RPMI7951 (cell line): ENCODE measurements around the gene HOOK1. TPM values are rescaled to one million over a fixed set of nuclear protein-coding genes. Genes with fewer than 3 reads are reported as not detected.

ENCODE experiments used
- DNase-seq: peaks from one replicate; pipeline ENCODE4 v3.0.0-alpha.2; 2012; ENCODE audit warnings: low read depth
- total RNA-seq: library from RNA; depleted of rRNA; stranded (reverse); fragments of >200 nt; shearing (Covaris generic); gene quantifications from 2 replicates; pipeline ENCODE4 v1.2.3, GENCODE V29; 2014; rRNA removed

Gene HOOK1
- not detected in 2 replicates for total RNA-seq

DNA sequence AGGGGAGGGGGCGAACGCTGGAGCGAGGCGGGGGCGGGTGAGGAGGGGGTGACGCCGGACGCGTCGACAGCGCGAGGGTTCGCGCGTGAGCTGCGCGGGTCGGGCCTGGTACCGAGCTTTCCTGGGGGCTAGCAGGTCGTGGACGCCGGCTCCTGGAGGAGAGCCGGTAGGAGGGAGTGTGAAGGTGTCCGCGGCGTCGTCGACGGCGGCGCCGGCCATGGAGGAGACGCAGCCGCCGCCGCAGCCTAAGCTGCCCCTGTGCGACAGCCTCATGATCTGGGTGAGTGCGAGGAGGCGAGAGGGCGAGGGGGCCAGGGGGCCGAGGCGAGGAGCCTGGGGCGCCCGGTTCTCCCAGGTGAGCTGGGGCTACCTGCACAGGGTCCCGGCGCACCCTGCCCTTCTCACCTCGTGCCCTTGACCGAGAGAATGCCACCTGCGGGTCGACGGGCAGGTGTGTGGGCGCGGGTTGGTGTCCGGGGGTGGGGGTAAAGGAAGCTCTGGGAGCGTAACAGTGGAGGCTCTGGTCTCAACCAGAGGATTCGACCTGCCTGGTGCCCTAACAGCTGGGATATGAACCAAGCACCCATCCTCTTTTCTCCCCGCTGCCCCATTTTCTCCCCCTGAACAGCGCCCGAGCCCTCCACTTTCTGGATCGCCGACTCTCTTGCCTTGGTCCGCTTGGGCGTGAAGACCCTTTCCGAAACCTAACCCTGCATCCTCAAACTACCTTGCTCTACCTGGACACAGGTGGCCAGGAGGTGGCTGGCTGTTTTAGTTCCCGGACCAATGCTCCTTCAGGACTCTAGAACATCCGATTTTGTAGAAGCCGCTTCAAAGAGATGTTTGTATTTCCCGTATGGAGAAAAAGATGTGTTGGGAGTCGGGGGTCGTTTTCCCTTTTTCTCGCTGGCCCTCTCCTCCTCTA, at the start of gene HOOK1:
HOOK1 (plus strand) TSS at position 49 of the 925 bp plus-strand sequence; CDS start at position 218, 169 bp downstream.
- DNase-seq = no peak

DNA sequence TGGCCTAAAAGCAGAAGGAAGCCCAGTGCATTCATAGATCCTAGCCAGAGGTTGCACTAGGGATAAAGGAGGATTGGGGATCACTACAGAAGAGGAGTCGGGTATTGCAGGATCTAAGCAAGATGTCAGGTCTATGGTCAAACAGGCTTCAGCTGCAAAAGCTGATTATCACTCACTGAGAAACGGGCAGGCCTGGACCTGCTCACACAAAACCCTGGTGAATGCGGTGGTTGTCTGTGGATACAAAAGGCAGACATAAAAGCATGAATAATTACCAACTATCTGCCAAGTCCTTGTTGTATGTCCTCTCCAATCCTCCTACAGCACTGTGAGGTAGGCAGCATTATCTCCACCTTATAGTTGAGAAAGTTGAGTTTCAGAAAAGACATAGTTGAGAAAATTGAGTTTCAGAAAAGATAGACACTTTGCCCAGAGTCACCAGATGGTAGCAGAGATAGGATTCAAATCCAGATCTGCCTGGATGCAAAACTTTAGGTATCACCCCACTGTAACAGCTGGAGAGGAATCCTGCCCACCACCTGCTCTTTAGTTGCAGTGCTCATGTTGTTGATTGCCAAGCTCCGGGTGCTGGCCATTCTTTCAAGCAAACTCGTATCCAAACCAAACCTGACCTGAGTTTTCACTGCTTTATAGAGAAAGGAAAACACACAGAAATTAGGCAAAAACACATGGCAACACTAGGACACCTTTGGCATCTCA, 49.6 kb upstream of the HOOK1 start:
- no peak for DNase-seq

DNA sequence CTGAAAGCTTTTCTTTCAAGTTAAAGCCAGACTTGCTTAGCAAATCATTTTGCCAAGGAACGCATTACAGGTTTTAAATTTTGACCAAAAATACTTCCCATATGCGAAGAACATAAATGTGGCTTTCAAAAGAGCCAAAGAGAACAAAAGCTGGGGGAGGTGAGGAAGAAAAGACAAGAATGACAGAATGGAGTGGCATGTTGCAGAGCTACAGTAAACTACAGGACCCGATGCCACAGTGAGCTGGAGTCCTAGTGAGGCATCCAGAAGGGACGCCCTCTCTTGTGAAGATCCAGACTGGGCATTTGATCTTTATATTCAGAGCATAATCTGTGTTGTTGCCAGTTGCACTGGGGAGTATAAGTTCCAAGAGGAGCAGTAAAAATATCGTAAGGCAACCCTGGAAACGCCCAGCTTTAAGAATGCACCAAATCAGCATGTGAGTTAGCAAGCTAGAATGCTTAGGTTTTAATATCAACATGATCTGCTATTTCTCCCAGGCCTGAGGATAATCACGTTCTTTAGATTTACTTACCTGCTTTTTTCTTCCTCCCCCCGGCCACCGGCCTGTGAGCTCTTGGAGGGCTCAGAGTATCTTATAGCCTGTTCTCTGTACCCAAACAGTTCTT, 48.4 kb upstream of the HOOK1 start:
- no peak for DNase-seq

DNA sequence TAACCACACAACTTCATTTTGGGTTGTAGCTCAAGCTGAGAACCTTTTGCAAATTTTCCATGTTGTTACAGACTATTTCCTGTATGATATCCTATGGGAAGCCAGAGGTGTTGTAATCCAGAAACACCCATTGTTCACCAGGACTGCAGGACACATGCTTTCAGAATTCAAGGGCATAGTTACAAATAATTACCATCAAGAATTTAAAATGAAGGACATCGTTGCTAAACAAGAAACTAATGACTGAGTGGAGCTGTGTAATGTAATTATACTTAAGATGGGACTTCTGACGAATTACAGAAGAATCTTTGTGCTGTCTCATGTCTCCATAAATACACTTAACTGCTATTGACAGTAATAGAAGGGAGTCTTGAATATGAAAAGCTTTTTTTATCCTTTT, 47.6 kb upstream of the HOOK1 start:
- DNase-seq = peak; percentile 29

DNA sequence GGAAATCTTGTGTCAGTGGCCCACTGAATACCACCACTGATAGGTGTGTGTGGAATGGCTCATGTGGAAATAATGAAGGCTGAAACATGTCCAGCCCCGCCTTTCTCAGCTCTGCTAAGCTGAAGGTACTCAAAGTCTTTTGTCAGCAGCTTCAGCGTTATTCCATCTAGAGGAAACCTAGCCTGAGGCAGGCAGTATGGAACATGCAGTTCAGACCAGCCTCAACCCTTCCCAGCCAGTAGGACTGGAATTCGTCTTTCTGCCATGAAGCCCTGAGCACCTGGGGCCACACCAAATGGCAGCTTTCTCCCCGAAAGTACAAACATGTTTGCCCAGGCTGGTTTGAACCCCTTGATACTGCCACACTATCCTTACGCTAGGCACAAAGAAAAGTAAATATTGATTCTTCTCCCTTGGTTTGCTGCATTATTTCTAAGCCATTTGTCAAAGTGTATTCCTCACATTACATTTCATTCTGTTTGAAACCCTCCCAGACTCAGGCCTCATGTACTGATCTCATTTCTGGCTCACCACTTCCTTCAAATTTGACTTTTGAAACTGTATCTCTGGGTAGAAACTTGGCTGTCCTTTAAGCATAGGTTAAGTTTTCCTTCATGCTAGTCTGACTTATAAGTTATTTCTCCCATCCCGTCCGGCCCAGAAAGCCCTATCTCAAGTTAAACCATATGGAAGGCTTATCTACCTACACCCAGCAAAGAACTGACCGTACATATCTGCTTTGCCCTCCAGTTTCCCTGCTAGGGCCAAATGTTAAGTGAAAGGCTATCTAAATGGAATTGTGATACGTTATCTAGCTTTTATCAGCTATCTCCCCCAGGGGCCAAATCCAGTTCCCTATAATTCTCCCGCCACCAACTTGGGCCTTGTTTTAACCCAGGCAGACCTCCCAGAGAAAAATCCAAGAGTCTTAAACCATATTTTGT, 45.7 kb upstream of the HOOK1 start:
- no peak for DNase-seq

DNA sequence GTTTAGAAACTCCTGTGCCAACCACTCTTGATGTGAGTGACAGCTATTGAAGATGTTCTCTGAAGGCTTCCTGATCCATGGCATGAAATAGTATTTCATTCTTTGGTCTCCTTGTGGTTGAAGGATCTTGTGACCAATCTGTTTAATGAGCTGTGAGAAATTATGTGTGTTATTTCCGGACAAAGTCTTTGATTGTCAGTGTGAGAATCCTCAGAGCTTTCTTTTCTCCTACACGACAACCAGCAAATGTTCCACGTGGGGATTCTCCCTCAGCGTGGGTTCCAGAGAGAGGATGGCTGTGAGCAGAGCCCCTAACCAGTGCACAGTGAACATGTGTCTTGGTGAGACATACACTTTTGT, 45.0 kb upstream of the HOOK1 start:
- DNase-seq = peak; percentile 24

DNA sequence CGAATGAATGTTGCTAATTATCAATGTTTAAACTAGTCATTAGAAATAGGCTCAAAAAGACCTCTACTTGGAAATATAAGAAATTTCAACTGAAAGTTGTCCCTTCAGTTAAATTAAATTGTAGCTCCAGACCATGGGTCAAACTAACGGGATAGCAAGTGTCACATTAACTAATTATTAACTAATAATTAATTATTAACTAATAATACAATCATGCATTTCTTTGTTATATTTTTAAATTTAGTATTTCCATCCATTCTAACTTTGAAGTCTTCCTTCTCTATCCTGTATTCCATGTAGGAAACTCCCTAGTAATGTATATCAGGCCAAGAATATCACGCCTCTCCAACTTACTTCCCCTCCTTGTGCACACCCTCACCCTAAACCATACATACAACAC, 43.4 kb upstream of the HOOK1 start:
- DNase-seq = no peak

DNA sequence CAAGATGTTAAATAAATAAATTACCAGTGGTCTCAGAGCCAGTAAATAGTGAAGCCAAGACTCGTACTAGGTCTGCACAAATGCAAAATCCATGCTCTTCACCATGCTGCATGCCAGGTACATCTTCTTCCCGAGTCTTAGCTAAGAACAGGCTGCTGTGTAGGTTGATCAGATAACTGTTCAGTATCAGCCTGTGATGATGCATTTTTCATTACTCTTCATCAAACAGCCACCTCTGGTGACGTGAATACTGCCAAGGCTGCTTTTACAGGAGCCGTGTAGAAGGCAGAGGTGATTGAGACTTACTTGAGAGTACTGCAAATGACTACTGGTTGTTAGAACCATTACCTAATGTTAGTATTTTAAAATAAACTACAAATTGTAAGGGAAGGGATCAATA, 39.3 kb upstream of the HOOK1 start:
- DNase-seq = no peak

DNA sequence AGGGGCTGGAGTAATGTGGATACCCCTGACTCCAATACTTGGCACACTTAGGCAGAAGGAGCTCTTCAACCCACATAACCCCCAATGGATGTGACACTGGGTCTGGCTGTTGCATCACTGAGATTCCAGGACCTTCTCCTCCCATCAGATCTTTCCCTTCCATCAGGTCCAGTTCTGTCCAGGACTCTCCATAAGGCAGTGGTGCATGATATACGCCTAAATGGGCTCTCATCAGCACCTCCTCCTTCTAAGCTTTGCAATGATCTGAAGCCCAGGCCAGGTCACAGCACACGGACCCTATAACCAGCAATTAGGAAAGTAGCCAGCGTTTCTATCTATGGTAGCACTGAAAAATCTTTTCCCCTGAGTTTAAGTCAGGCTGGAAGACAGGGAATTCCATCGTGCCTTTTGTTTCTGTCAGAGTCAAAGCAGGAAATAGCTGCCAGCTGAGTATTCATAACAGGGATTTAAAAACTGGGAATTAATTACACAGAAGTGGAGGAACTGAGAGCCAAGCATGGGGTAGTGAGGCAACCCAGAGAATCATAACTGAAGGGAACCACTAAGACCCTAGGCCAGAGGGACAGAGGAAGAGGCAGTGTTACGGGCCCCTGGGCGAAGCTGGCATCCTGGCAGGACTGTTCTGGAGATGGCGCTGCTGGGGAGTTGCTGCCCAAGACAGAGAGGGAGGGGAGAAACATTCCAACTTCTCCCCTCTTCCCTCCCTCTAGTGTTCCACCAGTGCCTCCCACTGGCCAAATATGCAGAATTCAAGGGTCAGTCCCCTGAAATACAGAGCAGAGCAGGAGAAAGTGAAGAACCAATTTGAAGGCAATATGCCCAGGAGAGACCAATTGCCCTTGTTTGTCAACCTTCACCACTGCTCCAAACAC, 37.5 kb upstream of the HOOK1 start:
- peak; percentile 6 for DNase-seq

DNA sequence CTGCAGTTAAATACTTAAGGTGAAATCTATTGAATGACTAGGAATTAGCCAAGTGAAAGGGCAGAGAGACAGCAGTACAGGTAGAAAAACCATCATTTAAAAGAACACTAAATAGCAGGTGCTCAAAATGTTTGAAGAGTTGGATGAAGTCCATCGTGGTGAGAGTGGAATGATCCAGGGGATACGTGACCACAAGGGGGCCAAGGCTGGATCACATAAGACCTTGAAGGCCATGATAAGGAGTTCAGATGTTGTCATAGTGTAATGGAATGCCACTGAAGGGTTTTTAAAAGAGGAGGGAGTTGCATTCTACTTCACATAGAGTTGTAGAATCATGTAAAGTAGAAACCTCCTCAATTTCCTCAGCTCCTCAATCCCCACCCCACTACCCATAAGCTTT, 34.8 kb upstream of the HOOK1 start:
- peak; percentile 16 for DNase-seq

DNA sequence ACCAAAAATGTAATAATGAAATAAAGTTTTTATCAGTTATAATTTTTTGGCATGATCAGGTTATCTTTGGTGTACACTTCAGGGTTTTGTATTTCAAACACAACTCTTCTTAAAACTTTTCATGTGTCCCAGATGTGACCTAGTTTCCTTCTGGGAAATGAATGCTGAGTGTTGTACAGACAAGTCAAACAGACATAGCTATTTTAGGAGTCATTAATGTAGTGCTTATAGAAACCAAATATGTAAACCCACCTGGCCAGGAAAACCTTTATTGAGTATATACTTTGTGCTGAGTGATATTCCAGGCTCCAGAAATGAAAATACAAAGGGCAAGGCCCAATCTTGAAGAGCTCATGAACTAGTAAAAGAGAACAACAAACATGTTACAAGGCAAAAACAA, 25.9 kb upstream of the HOOK1 start:
- no peak for DNase-seq

DNA sequence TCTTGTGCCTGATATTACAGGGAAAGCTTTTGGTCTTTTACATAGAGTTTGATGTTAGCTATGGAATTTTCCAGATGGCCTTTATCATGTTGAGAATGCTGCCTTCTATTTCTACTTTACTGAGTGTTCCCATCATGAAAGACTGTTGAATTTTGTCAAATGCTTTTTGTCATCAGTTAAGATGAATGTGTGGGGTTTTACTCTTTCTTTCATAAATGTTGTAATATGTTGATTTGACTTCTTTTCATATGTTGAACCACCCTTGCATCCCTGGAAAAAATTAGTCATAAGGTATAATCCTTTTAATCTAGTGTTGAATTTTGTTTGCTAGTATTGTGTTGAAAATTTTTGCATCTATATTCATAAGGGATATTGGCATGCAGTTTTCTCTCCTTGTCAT, 16.1 kb upstream of the HOOK1 start:
- no peak for DNase-seq

DNA sequence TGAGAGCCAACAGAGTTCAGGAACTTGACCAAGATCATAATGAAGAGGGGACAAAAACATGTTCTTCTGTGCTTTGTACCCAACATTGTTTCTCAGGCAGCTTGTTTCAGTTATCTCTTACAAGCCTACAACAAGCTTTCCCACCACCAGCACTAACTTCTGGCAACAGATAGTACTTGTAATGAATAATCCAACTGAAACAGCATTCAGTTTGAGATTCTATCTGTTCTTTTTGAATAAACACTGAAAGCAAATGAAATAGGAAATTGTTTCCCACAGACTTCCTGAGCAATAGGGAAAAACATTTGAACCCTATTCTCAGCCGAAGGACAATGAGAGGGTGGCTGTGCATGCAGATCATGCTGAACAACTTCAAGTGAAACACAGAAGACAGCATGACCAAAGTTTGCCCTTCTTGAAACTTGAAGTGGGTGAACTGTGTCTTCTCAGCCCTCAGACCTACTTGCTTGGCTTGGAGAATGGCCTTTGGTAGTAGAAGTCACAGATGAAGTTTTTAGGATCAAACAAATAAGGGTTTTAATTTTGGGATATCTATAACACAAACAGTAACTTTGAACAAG, 11.2 kb upstream of the HOOK1 start:
- DNase-seq = no peak

DNA sequence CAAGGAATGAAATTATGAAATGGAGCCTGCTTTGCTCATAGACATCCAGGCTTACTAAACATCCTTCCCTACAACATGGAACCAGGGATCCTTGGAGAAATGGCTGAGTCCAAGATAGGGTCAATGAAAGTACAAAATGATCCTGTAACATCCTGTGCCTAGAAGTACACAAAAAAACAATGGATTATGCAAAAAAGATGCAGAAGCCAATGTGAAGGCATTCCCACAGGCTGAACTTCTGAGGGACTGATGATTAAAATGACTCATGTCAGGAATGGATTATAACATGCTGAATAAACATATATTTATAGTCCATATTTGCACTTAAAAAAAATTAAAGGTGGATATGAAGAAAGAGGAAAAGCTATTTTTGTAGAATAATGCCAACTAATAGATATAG, 10.4 kb upstream of the HOOK1 start:
- DNase-seq = no peak

DNA sequence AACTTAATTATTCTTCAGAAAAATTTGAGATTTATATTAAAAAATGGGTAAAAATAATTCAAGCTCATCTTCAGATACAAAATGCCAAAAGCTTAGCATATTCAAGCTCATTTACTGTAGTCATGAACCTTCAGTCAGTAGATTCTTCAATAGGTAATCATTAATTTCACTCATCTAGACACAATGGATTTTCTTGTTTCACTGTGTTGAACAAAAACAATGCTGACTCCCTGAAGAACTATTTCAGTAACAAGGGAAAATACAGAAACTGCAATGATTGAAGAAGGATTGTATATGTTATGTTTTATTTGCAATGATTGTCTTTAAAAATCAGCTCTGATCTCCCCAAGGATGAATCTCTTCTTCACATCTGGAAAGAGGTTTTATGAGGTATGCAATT, 9.2 kb upstream of the HOOK1 start:
- no peak for DNase-seq

DNA sequence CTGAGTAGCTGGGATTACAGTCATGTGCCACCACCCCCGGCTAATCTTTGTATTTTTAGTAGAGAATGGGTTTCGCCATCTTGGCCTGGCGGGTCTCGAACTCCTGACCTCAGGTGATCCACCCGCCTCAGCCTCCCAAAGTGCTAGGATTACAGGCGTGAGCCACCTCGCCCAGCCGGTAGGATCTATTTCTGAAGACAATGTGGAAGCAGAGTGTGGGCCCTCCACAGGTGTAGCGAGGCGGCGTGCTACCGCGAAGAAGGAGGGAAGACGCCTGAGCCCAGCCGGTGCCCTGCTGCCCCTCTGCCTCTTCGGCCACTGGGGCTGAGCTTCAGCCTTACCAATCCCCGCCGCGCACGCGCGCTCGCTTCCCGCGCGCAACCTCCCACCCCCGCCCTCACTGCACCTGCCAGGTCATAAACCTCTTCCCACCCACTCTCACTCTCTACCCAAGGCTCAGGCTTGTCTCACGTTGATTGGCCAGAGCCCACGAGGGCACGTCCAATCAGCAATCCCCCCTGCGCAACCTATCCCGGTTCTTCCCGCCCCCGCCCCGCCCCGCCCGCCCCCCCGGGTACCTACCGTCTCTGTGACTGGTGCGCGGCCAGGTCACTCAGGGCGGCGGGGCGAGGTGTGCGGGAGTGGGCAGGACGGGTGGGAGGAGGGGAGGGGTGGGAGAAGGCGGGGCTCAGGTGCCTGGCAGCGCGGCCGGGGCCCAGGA, 409 bp upstream of the HOOK1 start:
- peak; percentile 1 for DNase-seq

DNA sequence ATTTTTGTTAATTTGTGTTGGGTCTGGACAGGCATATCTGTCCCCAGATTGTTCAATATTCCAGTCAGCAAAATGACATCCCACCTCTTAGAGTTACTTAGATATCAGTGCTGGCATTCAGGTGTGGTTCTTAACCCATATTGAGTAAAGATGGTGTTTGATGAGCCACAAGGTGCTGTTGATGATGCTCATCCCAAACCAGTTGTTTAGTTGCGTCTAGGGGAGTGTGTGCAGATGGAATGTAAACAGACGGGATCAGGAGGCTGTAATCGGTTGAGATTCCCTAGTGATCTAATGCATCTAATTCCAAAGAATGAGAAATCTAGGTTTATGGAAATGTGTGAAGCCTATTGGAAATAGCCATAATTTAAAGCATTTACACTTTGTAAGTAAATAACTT, 1.1 kb downstream of the HOOK1 start:
- no peak for DNase-seq

DNA sequence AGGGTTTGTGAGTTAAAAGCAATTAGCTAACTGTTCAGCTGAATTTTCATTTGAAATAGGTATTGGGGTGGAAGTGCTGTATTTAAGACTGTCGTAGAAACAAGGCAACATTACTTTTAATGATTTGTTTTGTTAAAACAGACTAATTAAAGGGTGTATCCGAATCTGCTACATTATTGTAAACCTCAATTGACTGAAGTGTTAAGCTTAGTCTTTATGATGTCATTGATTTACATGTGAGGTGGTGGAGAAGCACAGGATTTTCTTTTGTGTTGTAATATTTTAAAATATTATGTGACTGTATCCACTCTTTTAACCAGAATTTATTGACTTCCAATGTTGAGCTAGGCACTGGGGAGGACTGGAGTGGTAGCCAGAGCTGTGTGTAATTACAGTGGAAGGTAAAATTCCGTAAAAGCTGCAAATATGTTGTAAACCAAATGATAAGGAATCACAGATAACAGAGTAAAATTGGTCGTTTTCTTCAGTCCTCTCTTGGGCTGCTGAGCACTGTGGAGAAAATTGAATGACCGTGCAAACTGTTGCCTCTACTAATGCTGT, 1.6 kb downstream of the HOOK1 start:
- DNase-seq = no peak
